Measurements from ENCODE around the gene LAMTOR3. TPM values are rescaled to one million over a fixed set of nuclear protein-coding genes. Genes with fewer than 3 reads are reported as not detected.

Gene LAMTOR3, protein sequence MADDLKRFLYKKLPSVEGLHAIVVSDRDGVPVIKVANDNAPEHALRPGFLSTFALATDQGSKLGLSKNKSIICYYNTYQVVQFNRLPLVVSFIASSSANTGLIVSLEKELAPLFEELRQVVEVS
- 10 to 100 TPM; 27.3 to 63.6 (median 52.5) TPM for total RNA-seq

DNA sequence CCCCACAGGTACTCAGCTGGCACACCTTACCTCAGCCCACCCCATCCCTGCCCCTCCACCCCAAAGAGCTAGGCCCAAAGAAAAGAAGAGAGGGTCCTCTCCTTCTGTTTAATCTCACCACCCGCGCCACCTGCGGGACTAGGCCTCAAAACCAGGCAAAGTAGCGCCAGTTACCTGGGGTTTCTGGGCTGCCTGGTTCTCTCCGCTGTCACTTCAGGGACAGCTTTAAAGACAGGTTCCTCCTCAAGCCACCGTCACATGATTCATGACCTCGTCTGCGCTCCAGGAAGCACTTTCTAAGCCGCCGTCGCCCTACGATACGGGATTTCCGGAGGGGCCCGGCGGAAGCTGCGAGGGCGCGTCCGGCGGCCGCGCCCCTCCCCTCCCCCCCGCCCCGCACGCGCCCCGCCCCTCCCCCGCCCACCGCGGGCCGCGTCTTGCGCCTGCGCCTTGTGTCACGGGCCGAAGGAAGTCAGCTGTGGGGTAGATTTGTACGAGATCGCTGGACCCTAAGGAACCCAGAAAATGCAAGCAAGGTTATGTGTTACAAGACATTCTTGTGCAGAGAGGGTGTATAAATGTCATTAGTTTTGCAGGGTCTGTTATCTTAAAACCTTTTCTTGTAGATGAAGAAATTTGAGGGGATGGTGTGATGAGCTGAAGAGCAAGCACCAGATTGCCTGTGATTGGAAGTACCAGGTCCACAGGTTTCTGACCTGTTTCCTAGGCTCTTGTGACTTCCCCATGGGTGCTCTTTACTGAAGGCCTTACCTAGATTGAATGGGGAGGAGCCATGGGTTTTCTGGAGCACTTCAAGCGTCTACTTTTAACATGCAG, at the start of gene LAMTOR3:
TSS of gene LAMTOR3 (minus strand) at position 267 of the 837 bp plus-strand sequence. CDS start 464 bp downstream, outside the sequence.
- TF ChIP-seq, protein P1, sequence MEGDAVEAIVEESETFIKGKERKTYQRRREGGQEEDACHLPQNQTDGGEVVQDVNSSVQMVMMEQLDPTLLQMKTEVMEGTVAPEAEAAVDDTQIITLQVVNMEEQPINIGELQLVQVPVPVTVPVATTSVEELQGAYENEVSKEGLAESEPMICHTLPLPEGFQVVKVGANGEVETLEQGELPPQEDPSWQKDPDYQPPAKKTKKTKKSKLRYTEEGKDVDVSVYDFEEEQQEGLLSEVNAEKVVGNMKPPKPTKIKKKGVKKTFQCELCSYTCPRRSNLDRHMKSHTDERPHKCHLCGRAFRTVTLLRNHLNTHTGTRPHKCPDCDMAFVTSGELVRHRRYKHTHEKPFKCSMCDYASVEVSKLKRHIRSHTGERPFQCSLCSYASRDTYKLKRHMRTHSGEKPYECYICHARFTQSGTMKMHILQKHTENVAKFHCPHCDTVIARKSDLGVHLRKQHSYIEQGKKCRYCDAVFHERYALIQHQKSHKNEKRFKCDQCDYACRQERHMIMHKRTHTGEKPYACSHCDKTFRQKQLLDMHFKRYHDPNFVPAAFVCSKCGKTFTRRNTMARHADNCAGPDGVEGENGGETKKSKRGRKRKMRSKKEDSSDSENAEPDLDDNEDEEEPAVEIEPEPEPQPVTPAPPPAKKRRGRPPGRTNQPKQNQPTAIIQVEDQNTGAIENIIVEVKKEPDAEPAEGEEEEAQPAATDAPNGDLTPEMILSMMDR (IDR thresholded peaks at IDR 0.05; ENCODE audit: low read depth) = no peak

DNA sequence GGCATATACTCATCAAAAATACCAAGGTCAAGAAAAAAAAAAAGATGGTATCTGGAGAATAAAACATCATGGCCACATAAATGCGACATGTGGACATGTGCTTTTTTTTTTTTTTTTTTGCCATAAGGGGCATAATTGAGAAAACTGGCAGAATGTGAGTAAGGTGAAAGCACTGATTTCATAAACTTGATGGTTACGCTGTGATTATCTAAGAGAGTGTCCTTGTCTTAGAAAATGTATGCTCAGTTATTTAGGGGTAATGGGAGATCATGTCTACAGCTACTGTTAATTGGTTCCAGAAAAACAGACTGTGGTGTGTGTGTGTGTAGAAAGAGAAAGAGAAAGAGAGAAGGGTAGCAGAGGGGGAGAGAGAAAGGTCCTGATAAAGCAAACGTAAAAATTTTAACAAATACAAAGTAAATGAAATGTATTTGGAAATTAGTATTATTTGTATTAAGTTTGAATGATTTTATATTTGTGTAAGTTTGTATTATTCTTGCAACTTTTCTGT, 44.1 kb upstream of the LAMTOR3 start:
- TF ChIP-seq, protein P1 (IDR thresholded peaks at IDR 0.05; ENCODE audit: low read depth) = no peak

DNA sequence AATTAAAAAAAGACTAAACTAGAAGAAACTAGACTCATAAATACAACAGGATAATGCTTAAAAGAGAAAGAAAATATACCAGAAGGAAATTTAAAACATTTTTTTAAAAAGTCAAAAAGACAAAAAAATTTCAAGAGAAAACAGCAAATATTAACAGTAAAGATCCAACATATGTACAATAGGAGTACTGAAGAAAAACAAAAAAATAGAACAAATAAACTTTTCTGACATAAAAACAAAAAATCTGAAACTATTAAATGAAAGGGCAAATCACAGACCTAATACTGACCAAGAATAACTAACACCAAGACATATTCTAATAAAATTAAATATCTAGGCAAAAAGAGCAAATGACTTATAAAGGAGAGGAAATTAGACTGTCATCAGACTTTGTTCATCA, 40.7 kb upstream of the LAMTOR3 start:
- TF ChIP-seq, protein P1 (IDR thresholded peaks at IDR 0.05; ENCODE audit: low read depth) = no peak

DNA sequence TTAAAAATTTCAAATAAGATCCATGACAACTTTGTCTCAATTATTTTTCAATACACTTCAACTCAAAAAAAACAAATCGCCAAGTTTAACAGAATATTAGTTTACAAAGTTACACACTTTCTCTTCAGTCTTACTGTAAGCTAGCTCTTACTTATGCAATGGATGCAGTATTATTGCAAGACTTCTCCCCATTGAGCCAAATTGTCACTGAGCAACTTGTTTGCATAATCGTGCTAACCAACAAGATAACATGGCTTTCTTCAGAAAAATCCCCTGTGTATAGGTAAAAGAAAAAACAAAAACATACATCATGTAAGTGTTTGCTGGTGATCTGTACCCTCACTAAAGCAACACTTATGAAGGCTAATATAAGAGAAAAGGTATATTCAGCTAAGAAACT, 33.3 kb upstream of the LAMTOR3 start:
- TF ChIP-seq, protein P1 (IDR thresholded peaks at IDR 0.05; ENCODE audit: low read depth) = no peak

DNA sequence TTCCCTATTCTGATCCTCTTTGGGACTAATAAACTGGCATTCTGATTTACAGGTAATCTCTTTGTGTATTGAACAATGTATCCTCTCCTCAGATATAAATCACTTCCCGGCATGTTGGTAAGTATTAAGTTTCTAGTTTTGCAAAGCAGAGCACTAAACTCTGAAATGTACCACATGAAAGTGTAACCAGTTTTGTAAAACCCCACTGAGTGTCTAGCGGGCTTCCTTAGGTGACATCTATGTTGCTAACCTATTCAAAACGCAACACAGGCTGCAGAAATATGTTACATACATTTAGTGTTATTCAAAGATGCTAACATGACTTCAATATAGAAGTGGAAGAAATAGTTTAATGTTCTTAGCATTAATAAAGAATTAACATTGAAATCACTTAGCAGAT, 26.9 kb upstream of the LAMTOR3 start:
- TF ChIP-seq, protein P1 (IDR thresholded peaks at IDR 0.05; ENCODE audit: low read depth) = no peak

DNA sequence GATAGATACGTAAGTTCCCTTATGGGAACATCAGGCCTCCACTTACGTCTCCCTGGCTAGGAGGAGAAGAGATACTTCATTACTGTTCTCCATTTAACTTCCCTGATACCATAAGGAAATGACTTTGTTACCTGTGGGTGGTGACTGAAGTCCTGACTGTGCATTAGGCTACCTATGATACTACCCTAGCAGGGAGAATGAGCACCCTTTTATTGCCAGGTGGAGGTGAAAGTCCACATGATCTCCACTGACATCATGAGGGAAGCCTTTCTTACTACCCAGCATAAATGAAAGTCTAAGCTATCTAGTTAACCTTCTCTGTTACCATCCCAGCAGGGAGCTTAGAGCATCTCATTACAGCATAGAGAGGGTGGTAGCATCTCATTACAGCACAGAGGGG, 24.4 kb upstream of the LAMTOR3 start:
- TF ChIP-seq, protein P1 (IDR thresholded peaks at IDR 0.05; ENCODE audit: low read depth) = no peak

DNA sequence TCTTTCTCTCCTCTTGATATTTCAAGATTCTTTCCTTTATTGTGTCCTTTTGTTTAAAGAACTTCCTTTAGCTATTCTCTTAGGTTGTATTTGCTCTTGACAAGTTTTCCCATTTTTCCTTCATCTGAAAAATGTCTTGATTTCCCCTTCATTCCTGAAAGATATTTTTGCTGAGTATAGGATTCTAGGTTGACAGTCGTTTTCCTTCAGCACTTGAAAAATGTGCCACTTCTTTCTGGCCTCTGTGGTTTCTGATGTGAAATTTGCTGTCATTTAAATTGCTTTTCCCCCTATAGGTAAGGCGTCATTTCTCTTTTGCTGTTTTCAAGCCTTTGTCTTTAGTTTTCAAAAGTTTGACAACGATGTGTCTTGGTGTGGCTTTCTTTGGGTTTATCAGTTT, 23.3 kb upstream of the LAMTOR3 start:
- TF ChIP-seq, protein P1 (IDR thresholded peaks at IDR 0.05; ENCODE audit: low read depth) = no peak

Measured in subcutaneous adipose tissue (tissue), 4 donors.